Measurements from ENCODE around the gene MAN1B1.
"Not testable (repeated sequence)": the region's sequence is repeated elsewhere in the genome, so short reads cannot be mapped to it uniquely, and the experiment has no call there.

Gene MAN1B1

GRCh38 chr9:137052998-137053943, 33.5 kb upstream of the MAN1B1 start:
- DNase-seq: no peak

DNA sequence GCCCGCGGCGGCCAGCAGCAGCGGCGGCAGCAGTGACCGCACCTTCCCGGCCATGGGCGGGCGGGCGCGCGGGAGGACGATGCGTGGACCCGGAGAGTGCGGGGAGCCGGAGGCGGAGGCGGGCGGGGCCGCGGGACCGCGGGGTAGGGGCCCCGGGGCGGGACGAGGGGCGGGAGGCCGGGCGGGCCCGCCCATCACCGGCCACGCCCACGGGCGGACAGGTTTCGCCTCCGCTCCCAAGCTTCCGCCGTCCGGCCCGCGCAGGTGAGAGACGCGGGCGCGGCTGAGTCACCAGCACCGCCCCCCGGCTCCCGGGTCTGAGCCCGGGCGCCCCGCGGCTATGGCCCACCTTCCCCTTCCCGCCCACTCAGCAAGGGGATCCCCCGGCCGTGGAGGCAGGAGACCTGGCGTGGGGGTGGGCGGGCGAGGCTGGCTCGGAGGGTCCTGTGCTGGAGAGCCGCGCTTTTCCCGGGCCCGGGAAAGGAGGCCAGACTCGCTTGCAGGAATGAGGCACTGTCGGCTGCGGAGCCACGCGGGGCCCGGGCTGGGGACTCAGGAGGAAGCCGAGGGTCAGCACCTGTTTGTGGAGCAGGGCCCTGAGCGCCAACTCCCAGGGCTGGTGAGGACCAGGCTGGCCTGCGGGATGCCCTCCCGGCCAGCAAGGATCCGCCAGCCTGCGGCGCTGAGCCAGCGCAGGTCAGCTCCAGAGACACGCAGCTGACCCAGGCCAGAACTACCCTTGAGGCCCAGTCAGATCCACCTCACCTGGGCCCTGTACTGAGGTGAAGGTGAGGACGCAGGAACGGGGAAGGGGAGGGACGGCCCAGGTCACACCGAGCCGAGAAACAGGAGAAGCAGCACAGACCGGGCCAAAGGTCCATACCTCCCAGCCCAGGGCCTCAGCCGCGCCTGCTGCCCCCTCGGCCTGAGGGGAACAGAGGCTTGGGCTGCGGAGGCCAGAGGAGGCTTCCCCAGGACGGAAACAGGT, 32.5 kb upstream of the MAN1B1 start, which contains the start of gene ENTPD2:
Gene ENTPD2, minus strand, starts transcription at position 118 of the 988 bp plus-strand sequence. Its CDS starts 64 bp downstream, at position 54.
- peak; percentile 55 for DNase-seq

DNA sequence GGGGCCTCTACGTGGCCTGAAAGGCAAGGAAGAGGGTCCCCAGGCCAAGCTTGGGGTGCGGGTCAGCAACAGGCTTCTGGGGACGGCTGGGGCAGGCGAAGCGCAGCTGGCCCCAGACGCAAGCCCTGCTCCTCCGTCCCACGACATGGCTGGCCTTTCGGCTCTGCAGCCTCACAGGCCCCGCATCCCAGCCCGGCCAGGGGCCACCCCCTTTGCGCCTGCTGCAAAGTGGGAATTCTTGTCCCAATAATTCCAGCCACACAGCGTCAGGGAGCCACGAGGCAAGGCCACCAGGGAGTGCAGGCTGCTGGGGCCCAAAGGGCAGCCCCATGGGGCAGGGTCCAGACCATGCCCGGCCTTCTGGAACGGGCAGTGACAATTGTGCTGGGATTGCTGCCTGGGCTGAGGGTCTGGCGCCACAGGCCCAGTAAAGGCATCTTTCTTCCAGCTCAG, 31.8 kb upstream of the MAN1B1 start:
- DNase-seq: no peak

- no peak for DNase-seq
Measured at GRCh38 chr9:137055385-137056364, 31.1 kb upstream of the MAN1B1 start.

GRCh38 chr9:137056739-137057415, 29.9 kb upstream of the MAN1B1 start:
- DNase-seq: no peak

GRCh38 chr9:137057545-137057944, 29.2 kb upstream of the MAN1B1 start:
- peak; percentile 29 for DNase-seq

DNA sequence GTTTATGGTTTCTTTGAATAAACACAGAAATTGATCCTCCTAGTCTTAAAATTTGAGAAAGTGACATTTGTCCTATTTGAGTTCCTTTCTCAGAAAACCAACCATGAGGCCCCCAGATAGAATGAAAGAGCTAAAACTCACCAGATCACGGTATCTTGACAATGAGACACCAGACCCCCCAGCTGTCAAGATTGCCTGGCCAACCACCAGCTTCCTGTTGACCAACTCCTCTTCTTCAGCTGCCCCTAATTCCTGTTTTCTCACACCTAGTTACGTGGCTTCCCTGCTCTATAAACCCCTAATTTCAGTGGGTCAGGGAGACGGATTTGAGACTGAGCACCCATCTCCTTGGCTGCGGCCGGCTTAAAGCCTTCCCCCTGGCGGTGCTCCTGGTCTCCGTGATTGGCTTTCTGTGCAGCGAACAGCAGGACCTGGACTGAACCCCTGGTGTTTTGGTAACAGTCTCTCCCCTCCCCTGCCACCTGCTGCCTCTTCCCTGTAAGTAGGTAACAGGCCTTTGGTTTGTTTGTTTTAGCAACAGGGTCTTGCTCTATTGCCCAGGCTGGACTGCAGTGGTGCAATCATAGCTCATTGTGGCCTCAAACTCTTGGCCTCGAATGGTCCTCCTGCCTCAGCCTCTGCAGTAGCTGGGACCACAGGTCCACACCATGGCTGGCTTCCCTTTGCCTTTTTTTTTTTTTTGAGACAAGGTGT, 28.1 kb upstream of the MAN1B1 start:
- DNase-seq: no peak

DNA sequence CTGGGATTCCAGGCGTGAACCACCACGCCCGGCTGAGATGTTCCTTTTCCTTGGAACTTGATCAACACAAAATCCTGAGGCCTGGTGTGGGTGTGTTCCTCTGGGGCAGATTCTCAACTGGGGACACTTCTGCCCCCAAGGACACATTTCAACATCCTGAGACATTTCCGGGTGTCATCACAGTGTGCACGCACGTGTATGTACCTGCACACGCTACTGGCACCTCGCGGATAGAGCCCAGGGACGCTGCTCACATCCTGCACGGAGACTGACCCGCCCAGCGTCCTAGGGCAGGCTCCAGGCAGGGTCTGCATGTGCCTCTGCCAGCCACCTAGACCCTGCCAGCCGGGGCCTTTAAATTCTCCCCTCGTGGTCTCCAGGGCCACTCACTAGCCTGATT, 24.4 kb upstream of the MAN1B1 start:
- DNase-seq: no peak

- DNase-seq: not testable (repeated sequence)
Measured at GRCh38 chr9:137062798-137063197, 24.0 kb upstream of the MAN1B1 start.

- DNase-seq: no peak
Measured at GRCh38 chr9:137063311-137064026, 23.3 kb upstream of the MAN1B1 start.

DNA sequence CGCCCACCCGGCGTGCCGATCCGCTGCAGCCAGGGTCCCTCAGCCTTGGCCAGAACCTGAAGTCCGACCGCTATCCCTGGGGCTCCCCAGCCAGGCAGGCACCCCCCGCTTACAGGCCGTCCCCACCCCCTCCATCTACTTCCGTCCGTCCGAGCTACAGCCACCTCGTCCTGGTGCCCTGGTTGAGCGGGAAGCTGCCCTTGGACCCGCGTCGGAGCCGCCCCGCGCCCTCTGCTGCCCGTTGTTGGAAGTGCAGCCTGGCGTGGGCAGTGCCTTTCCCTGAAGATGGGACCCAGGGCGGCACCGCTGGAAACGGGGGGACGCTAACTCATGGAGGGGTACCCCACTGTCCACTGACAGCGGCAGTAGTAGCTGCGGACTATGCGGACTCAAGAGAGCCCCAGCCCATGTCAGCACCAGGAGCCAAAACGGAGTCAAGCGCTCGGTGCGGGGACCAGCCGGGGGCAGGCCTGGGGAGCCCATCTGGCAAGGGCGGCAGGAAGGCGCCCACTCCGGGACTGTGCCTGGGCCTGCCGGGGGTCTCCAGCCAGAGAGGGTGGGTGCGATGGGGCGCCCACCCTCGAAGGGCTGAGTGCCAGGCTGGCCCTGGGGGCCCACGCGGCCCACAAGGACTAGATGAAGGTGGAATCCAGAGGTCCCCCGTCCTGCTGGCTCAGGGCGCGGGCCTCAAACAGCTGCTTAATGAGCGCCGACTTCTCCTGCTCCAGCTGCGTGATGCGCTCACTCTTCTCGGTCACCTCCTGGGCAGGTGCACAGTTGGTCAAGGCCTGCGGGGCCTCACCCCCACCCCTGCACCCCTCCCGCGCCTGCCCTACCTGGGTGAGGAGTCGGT, 22.5 kb upstream of the MAN1B1 start:
- peak; percentile 22 for DNase-seq

GRCh38 chr9:137064880-137065164, 22.0 kb upstream of the MAN1B1 start:
- no peak for DNase-seq

- no peak for DNase-seq
Measured at GRCh38 chr9:137065336-137065967, 21.3 kb upstream of the MAN1B1 start.

GRCh38 chr9:137066096-137066861, 20.5 kb upstream of the MAN1B1 start:
- no peak for DNase-seq

DNA sequence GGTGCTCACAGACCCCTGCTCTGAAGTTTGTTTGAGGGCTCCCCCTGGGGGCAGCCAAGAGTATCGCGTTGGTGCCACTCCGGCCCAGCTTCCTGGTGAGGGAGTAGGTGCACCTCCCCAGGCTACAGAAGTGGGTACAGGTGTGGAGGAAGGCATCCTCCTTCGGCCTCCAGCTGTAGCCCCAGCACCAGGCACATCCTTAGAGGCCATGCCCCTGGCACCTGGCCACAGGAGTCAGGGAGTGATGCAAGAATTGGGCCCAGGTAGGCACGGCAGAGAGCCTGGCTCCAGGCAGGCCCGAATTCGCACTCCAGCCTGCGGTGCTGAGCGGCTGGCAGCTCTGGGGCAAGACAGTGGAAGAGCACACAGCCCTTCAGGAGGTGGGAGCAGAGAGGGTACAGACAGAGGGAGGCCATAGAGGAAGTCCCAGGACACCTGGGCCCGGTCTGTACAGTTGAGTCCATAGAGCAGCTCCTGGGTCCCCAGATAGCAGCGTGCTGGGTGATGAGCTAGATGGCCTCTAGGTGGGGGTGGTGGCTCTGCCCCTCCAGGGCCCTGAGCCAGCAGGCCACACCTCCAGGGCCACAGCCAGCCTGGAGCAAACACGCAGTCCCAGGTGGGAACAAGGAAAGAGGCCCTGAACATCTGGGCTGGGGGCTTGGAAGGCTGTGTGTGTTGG, 18.8 kb upstream of the MAN1B1 start:
- peak; percentile 76 for DNase-seq

GRCh38 chr9:137068539-137069507, 18.0 kb upstream of the MAN1B1 start:
- DNase-seq: no peak

Measured in NCI-H1436 (cell line).